CD4-positive, alpha-beta T cell (primary cell): ENCODE measurements around the gene ANKHD1. TPM values are rescaled to one million over a fixed set of nuclear protein-coding genes. Genes with fewer than 3 reads are reported as not detected.

ENCODE experiments used
- ATAC-seq: fragments of 200-7000 bp; cut with Tn5 transposase; one replicate; pipeline ENCODE4 v1.10.0; 2022; ENCODE audit warnings: mild to moderate bottlenecking; ENCODE audit not compliant: poor library complexity
- CTCF ChIA-PET: fragments of 350-600 bp; sonication (Branson Sonifier 250); formaldehyde crosslinking; loops from one replicate; lab custom pipeline; 2021; ENCODE audit warnings: antibody characterized with exemption, inconsistent platforms; lab: Charles Lee
- POLR2A ChIA-PET: fragments of 350-600 bp; sonication (Branson Sonifier 250); formaldehyde crosslinking; loops from one replicate; lab custom pipeline; 2021; ENCODE audit warnings: antibody characterized with exemption, inconsistent platforms; lab: Charles Lee
- DNase-seq, 14 experiments: peaks; one replicate each; pipeline ENCODE4 v3.0.0-alpha.2; 2013 to 2020; ENCODE audit warnings: mixed read lengths in 2 of 14
- H3K27ac ChIP-seq, 2 donors: one replicate each; pipeline versions ENCODE4 v1.5.1 to v1.7.0; 2013; ENCODE audit warnings: low read length in 2 of 2, low read depth in 1 of 2, mild to moderate bottlenecking in 1 of 2
- H3K27me3 ChIP-seq, 2 experiments: 1 replicate in 1 of 2; 2 replicates in 1 of 2; pipeline versions ENCODE4 v1.6.1 to v1.7.0; 2013; ENCODE audit warnings: low read length in 2 of 2, control low read depth in 1 of 2, mild to moderate bottlenecking in 1 of 2, moderate library complexity in 1 of 2; ENCODE audit not compliant: insufficient read depth in 2 of 2, control insufficient read depth in 1 of 2
- H3K36me3 ChIP-seq: one replicate; pipeline ENCODE4 v1.6.1; 2013; ENCODE audit warnings: low read length, control low read depth; ENCODE audit not compliant: insufficient read depth
- H3K4me1 ChIP-seq: one replicate; pipeline ENCODE4 v1.6.1; 2013; ENCODE audit warnings: low read length, control low read depth; ENCODE audit not compliant: insufficient read depth
- H3K4me3 ChIP-seq: one replicate; pipeline ENCODE4 v1.5.1; 2013; ENCODE audit warnings: mild to moderate bottlenecking, low read length, moderate library complexity
- H3K9me3 ChIP-seq, 2 experiments: 1 replicate in 1 of 2; 2 replicates in 1 of 2; pipeline versions ENCODE4 v1.6.1 to v1.7.0; 2013; ENCODE audit warnings: low read length in 2 of 2, mild to moderate bottlenecking in 2 of 2, control low read depth in 1 of 2, moderate library complexity in 1 of 2; ENCODE audit not compliant: control insufficient read depth in 1 of 2, insufficient read depth in 1 of 2
- H3K27ac Mint-ChIP-seq: one replicate; pipeline ENCODE4 v1.8.0; 2020; ENCODE audit warnings: mixed read lengths
- H3K27me3 Mint-ChIP-seq: one replicate; pipeline ENCODE4 v1.8.0; 2021; ENCODE audit warnings: mixed read lengths
- H3K36me3 Mint-ChIP-seq: one replicate; pipeline ENCODE4 v1.8.0; 2021; ENCODE audit warnings: low read depth, mixed read lengths
- H3K4me1 Mint-ChIP-seq: one replicate; pipeline ENCODE4 v1.8.0; 2021; ENCODE audit warnings: low read depth, mixed read lengths
- H3K4me3 Mint-ChIP-seq: one replicate; pipeline ENCODE4 v1.8.0; 2020; ENCODE audit warnings: mild to moderate bottlenecking, mixed read lengths
- H3K9me3 Mint-ChIP-seq: one replicate; pipeline ENCODE4 v1.8.0; 2020; ENCODE audit warnings: mixed read lengths
- CTCF ChIP-seq: fragments of 200-600 bp; IDR thresholded peaks from one replicate; pipeline ENCODE4 v1.8.0; 2022; ENCODE audit warnings: antibody characterized with exemption, mild to moderate bottlenecking
- intact Hi-C, 2 experiments: fragments of 100-400 bp; cut with DNase I in 1 of 2; cut with micrococcal nuclease in 1 of 2; formaldehyde crosslinking; loops; one replicate each; pipeline versions ENCODE4 v1.15.1 to v1.9.0; 2023 to 2025; cut with DNase I, micrococcal nuclease
- total RNA-seq, 174 experiments: library from RNA in 2 of 174; stranded (reverse) in 2 of 174; gene quantifications; one replicate each; pipeline ENCODE4 v1.2.3 and lab custom pipeline; 2021 to 2026

The ANKHD1 gene
- total RNA-seq, 2 experiments from 2014 or later, result 202 to 212 TPM

- no peaks in the 10 kb centered on the region for H3K27me3 ChIP-seq
- Mint-ChIP-seq H3K27ac (no peak overlapping the region), H3K4me3 (no peak overlapping the region), H3K4me1 (peaks cover 6% of the 10 kb centered on the region), H3K36me3 (no peaks in the 10 kb centered on the region), H3K27me3 (no peaks in the 10 kb centered on the region), H3K9me3 (no peaks in the 10 kb centered on the region)
- peaks cover 12% of the 10 kb centered on the region for H3K4me1 ChIP-seq
- no peak for TF ChIP-seq CTCF
- no peaks in the 10 kb centered on the region for H3K36me3 ChIP-seq
- ATAC-seq, result no peak
- CTCF ChIA-PET, result interaction anchor here (1.2 kb wide), 1 partner anchor 118 kb away, joined by 3 read pairs; no protein-coding TSS in a partner anchor
- no peak overlapping the region for H3K4me3 ChIP-seq
- no peak for DNase-seq
- POLR2A ChIA-PET, result no interaction called here
- no peaks in the 10 kb centered on the region for H3K9me3 ChIP-seq
- no peak overlapping the region for H3K27ac ChIP-seq
- intact Hi-C loops, result no loop called here
These were observed 37.2 kb upstream of the ANKHD1 start for GRCh38 chr5:140364472-140364765.

GRCh38 chr5:140365282-140365681 lies 36.4 kb upstream of the ANKHD1 start:
- ChIA-PET POLR2A (no interaction called here), CTCF (interaction anchor here (1.6 kb wide), 1 partner anchor 120 kb away, joined by 4 read pairs; no protein-coding TSS in a partner anchor)
- Histone ChIP-seq H3K4me1 (peaks cover 12% of the 10 kb centered on the region), H3K36me3 (no peaks in the 10 kb centered on the region), H3K27ac (no peak overlapping the region), H3K9me3 (no peaks in the 10 kb centered on the region), H3K27me3 (no peaks in the 10 kb centered on the region), H3K4me3 (no peak overlapping the region)
- H3K27ac Mint-ChIP-seq, result no peak overlapping the region
- no peaks in the 10 kb centered on the region for H3K9me3 Mint-ChIP-seq
- ATAC-seq (no peak), DNase-seq (no peak)
- no peaks in the 10 kb centered on the region for H3K36me3 Mint-ChIP-seq
- no peaks in the 10 kb centered on the region for H3K27me3 Mint-ChIP-seq
- H3K4me1 Mint-ChIP-seq, result peaks cover 6% of the 10 kb centered on the region
- no peak overlapping the region for H3K4me3 Mint-ChIP-seq
- no peak for TF ChIP-seq CTCF
- intact Hi-C loops, result no loop called here

- DNase-seq (no peak), ATAC-seq (no peak)
- Mint-ChIP-seq H3K9me3 (no peaks in the 10 kb centered on the region), H3K27ac (no peak overlapping the region), H3K4me1 (peaks cover 6% of the 10 kb centered on the region), H3K4me3 (no peak overlapping the region), H3K27me3 (no peaks in the 10 kb centered on the region), H3K36me3 (no peaks in the 10 kb centered on the region)
- no peaks in the 10 kb centered on the region for H3K9me3 ChIP-seq
- no peaks in the 10 kb centered on the region for H3K36me3 ChIP-seq
- H3K27ac ChIP-seq, result no peak overlapping the region
- TF ChIP-seq CTCF, result no peak
- no peaks in the 10 kb centered on the region for H3K27me3 ChIP-seq
- peaks cover 12% of the 10 kb centered on the region for H3K4me1 ChIP-seq
- POLR2A ChIA-PET, result no interaction called here
- CTCF ChIA-PET, result interaction anchor here (1.6 kb wide), 1 partner anchor 121 kb away, joined by 4 read pairs; no protein-coding TSS in a partner anchor
- H3K4me3 ChIP-seq, result no peak overlapping the region
- intact Hi-C loops, result no loop called here
These were observed 35.7 kb upstream of the ANKHD1 start for GRCh38 chr5:140365941-140366340.
